ENCODE results near the gene MAGEF1.

GRCh38 chr3:184672335-184672734 is 39.5 kb downstream of the MAGEF1 start:
- TF ChIP-seq PPARA (CRISPR knock-in tag; IDR thresholded peaks at IDR 0.05; ENCODE audit: borderline replicate concordance) (no peak), ARNTL (CRISPR knock-in tag; IDR thresholded peaks at IDR 0.05; ENCODE audit: borderline replicate concordance, low read depth) (no peak), ZNF8 (CRISPR knock-in tag; IDR thresholded peaks at IDR 0.05) (no peak), POU6F1 (CRISPR knock-in tag; IDR thresholded peaks at IDR 0.05; ENCODE audit: borderline replicate concordance, low read depth) (no peak), ESRRG (CRISPR knock-in tag; IDR thresholded peaks at IDR 0.05) (no peak), OSR1 (CRISPR knock-in tag; IDR thresholded peaks at IDR 0.05) (no peak), ZFP30 (CRISPR knock-in tag; IDR thresholded peaks at IDR 0.05) (no peak), ZFP3 (CRISPR knock-in tag; IDR thresholded peaks at IDR 0.05) (no peak), ZNF565 (CRISPR knock-in tag; conservative IDR thresholded peaks at IDR 0.05; ENCODE audit: low read depth) (no peak), CREB5 (CRISPR knock-in tag; IDR thresholded peaks at IDR 0.05; ENCODE audit: low read depth) (no peak)
- TF ChIP-seq, protein P1, sequence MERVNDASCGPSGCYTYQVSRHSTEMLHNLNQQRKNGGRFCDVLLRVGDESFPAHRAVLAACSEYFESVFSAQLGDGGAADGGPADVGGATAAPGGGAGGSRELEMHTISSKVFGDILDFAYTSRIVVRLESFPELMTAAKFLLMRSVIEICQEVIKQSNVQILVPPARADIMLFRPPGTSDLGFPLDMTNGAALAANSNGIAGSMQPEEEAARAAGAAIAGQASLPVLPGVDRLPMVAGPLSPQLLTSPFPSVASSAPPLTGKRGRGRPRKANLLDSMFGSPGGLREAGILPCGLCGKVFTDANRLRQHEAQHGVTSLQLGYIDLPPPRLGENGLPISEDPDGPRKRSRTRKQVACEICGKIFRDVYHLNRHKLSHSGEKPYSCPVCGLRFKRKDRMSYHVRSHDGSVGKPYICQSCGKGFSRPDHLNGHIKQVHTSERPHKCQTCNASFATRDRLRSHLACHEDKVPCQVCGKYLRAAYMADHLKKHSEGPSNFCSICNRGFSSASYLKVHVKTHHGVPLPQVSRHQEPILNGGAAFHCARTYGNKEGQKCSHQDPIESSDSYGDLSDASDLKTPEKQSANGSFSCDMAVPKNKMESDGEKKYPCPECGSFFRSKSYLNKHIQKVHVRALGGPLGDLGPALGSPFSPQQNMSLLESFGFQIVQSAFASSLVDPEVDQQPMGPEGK (CRISPR knock-in tag; IDR thresholded peaks at IDR 0.05; ENCODE audit: borderline replicate concordance): no peak
